MM.1S (cell line): Measurements from ENCODE around the gene IL22RA1.

Source experiments
- DNase-seq: peaks from one replicate; pipeline ENCODE4 v3.0.0-alpha.2; 2015
- H2AFZ ChIP-seq: fragments of 300-600 bp; sonication (generic); 2 replicates; pipeline ENCODE4 v1.6.0; 2016; ENCODE audit warnings: antibody characterized with exemption, low read length
- H3F3A ChIP-seq: fragments of 300-600 bp; sonication (generic); 2 replicates; pipeline ENCODE4 v1.6.1; 2016; ENCODE audit warnings: mild to moderate bottlenecking, antibody characterized with exemption, low read length, moderate library complexity, mixed read lengths; ENCODE audit not compliant: insufficient read depth
- H3K27ac ChIP-seq: fragments of 300-600 bp; sonication (generic); 2 replicates; pipeline ENCODE4 v1.5.1; 2016; ENCODE audit warnings: mild to moderate bottlenecking, low read length
- H3K27me3 ChIP-seq: fragments of 300-600 bp; sonication (generic); replicated peaks from 2 replicates; pipeline ENCODE4 v1.6.0; 2016; ENCODE audit warnings: low read length; ENCODE audit not compliant: insufficient read depth
- H3K36me3 ChIP-seq: fragments of 300-600 bp; sonication (generic); replicated peaks from 2 replicates; pipeline ENCODE4 v1.6.1; 2016; ENCODE audit warnings: mild to moderate bottlenecking, low read length, mixed read lengths; ENCODE audit not compliant: insufficient read depth
- H3K4me1 ChIP-seq: fragments of 300-600 bp; sonication (generic); 2 replicates; pipeline ENCODE4 v1.6.1; 2016; ENCODE audit warnings: low read length, mixed read lengths
- H3K4me2 ChIP-seq: fragments of 300-600 bp; sonication (generic); 2 replicates; pipeline ENCODE4 v1.6.0; 2016; ENCODE audit warnings: low read depth, low read length
- H3K4me3 ChIP-seq: fragments of 300-600 bp; sonication (generic); 2 replicates; pipeline ENCODE4 v1.5.1; 2016; ENCODE audit warnings: low read length, mixed read lengths
- H3K79me2 ChIP-seq: fragments of 300-600 bp; sonication (generic); 2 replicates; pipeline ENCODE4 v1.6.1; 2016; ENCODE audit warnings: mixed run types, low read length, mixed read lengths
- H3K9ac ChIP-seq: fragments of 300-600 bp; sonication (generic); 2 replicates; pipeline ENCODE4 v1.6.1; 2016; ENCODE audit warnings: low read length, mixed read lengths
- H3K9me2 ChIP-seq: fragments of 300-600 bp; sonication (generic); replicated peaks from 2 replicates; pipeline ENCODE4 v1.6.1; 2016; ENCODE audit warnings: mild to moderate bottlenecking, low read length, mixed read lengths; ENCODE audit not compliant: insufficient read depth
- H3K9me3 ChIP-seq: fragments of 300-600 bp; sonication (generic); replicated peaks from 2 replicates; pipeline ENCODE4 v1.6.1; 2016; ENCODE audit warnings: mild to moderate bottlenecking, low read length, mixed read lengths; ENCODE audit not compliant: insufficient read depth
- H4K20me1 ChIP-seq: fragments of 300-600 bp; sonication (generic); 2 replicates; pipeline ENCODE4 v1.6.1; 2016; ENCODE audit warnings: mild to moderate bottlenecking, low read length, moderate library complexity, mixed read lengths; ENCODE audit not compliant: insufficient read depth
- EZH2 ChIP-seq: fragments of 300-600 bp; sonication (generic); optimal IDR thresholded peaks from 2 replicates; pipeline ENCODE3; 2017; ENCODE audit warnings: low read depth, mild to moderate bottlenecking, antibody characterized with exemption, low read length, mixed read lengths
- EZH2phosphoT487 ChIP-seq: fragments of 300-600 bp; sonication (generic); IDR thresholded peaks from 2 replicates; pipeline ENCODE4 v1.6.1; 2018; ENCODE audit warnings: antibody characterized with exemption, low read length
- TF ChIP-seq, protein P1 (sequence below): fragments of 300-600 bp; sonication (generic); IDR thresholded peaks from 2 replicates; pipeline ENCODE4 v1.5.1; 2016; ENCODE audit warnings: antibody characterized with exemption, low read length, mixed read lengths

Gene IL22RA1

DNA sequence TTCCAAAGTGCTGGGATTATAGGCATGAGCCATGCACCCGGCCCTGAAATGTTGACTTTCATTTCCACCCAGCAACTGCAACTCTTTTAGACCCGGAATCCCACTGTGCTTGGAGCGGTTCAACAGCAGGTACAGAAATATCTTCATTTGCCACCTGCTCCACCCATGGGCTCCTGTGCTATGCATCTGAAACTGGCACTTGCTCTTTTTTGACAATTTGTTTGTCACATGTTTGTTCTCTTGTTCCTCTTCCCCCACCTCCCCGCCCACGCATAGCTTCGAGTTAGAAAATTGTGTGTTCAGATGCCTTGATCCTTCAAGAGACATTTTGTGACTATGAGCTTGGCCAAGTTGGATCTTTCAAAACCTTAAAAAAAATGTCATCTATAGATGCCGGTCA, 46.6 kb upstream of the IL22RA1 start:
- Histone ChIP-seq H3K9ac (peak overlapping the region; percentile 76), H3K27ac (peak overlapping the region; percentile 99), H3K36me3 (no peaks in the 10 kb centered on the region), H3F3A (peaks cover 47% of the 10 kb centered on the region), H3K9me3 (no peaks in the 10 kb centered on the region), H4K20me1 (no peaks in the 10 kb centered on the region), H3K27me3 (no peaks in the 10 kb centered on the region), H3K9me2 (no peaks in the 10 kb centered on the region), H2AFZ (no peak overlapping the region), H3K4me1 (peaks cover 50% of the 10 kb centered on the region), H3K4me2 (peak overlapping the region; percentile 68), H3K4me3 (peak overlapping the region; percentile 45), H3K79me2 (peaks cover 34% of the 10 kb centered on the region)
- DNase-seq = peak; percentile 92
- TF ChIP-seq EZH2phosphoT487 = no peak
- TF ChIP-seq, protein P1, sequence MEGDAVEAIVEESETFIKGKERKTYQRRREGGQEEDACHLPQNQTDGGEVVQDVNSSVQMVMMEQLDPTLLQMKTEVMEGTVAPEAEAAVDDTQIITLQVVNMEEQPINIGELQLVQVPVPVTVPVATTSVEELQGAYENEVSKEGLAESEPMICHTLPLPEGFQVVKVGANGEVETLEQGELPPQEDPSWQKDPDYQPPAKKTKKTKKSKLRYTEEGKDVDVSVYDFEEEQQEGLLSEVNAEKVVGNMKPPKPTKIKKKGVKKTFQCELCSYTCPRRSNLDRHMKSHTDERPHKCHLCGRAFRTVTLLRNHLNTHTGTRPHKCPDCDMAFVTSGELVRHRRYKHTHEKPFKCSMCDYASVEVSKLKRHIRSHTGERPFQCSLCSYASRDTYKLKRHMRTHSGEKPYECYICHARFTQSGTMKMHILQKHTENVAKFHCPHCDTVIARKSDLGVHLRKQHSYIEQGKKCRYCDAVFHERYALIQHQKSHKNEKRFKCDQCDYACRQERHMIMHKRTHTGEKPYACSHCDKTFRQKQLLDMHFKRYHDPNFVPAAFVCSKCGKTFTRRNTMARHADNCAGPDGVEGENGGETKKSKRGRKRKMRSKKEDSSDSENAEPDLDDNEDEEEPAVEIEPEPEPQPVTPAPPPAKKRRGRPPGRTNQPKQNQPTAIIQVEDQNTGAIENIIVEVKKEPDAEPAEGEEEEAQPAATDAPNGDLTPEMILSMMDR = no peak
- TF ChIP-seq EZH2 = no peak

DNA sequence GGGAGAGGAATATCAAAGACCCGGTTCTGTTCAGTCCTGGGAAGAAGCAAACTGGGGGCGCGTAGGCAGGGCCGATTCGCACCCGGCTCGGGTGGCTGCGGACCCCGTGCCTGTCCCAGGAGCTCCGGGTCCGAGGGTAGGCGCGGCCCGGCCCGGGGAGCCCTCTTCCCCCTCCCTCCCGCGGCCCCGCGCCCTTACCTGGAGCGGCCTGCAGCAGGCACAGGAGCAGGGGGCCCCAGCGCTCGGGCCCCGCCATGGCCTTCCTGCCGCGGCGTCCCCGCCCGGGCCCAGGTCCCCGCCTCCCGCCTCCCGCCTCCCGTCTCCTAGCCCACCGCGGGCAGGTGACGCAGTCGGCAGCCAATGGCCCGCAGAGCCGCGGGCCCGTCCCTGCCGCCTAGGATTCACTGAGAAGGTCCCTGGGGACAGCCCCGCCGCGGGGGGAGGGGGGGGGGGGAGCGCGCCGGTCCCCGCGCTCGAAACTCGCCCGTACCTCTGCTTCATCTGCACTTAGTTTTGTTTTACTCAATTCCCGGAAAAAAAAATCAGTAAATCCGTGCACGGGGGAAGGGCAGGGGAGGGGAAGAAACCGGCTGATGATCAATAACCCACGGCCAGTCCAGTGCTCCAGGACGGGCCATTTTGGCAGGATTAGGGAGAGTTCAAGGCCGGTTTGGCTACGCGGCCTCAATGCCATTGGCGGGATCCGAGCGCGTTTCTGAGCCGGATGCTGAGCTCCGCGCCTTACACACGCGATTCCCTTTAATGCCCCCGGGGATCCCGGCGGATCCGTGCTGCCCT, 44.3 kb upstream of the IL22RA1 start, which contains the start of gene IFNLR1:
Gene IFNLR1 (minus strand): TSS at position 297 of the 798 bp plus-strand sequence. CDS start 41 bp downstream, at position 256.
- no peaks in the 10 kb centered on the region for H3K9me2 ChIP-seq
- H2AFZ ChIP-seq = peak within 1 kb of the TSS; percentile 63
- peak within 1 kb of the TSS; percentile 78 for H3K4me3 ChIP-seq
- no peaks in the 10 kb centered on the region for H3K27me3 ChIP-seq
- TF ChIP-seq, protein P1 = no peak
- TF ChIP-seq EZH2 = no peak
- no peak for TF ChIP-seq EZH2phosphoT487
- H3K9me3 ChIP-seq = no peaks in the 10 kb centered on the region
- peak within 1 kb of the TSS; percentile 75 for H3K4me2 ChIP-seq
- H3K4me1 ChIP-seq = peaks cover 45% of the 10 kb centered on the region
- DNase-seq = peak; percentile 92
- peak within 1 kb of the TSS; percentile 91 for H3K9ac ChIP-seq
- no peaks in the 10 kb centered on the region for H3K36me3 ChIP-seq
- H3F3A ChIP-seq = peaks cover 47% of the 10 kb centered on the region
- H3K27ac ChIP-seq = peak within 1 kb of the TSS; percentile 99
- H4K20me1 ChIP-seq = no peaks in the 10 kb centered on the region
- peaks cover 56% of the 10 kb centered on the region for H3K79me2 ChIP-seq

DNA sequence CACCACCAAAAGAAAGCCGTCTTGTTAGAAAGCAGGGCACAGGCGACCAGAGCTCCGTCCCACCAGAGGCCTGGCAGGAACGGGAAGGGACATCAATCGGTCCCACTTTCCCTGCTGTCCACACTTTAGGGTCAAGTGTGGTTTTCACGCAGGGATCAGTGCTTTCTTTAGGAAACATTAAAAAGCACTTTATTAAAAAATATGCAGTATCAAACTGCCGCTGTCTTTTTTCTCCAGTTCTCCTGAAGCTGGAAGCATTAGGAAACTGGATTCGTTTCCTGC, 43.7 kb upstream of the IL22RA1 start:
- peak overlapping the region; percentile 99 for H3K27ac ChIP-seq
- H3K4me1 ChIP-seq = peaks cover 39% of the 10 kb centered on the region
- peak overlapping the region; percentile 46 for H2AFZ ChIP-seq

More for the DNA sequence above, 43.7 kb upstream of the IL22RA1 start:
- no peaks in the 10 kb centered on the region for H3K9me2 ChIP-seq
- peak overlapping the region; percentile 75 for H3K4me2 ChIP-seq
- peak overlapping the region; percentile 78 for H3K4me3 ChIP-seq
- peaks cover 61% of the 10 kb centered on the region for H3K79me2 ChIP-seq
- H4K20me1 ChIP-seq = no peaks in the 10 kb centered on the region
- H3K27me3 ChIP-seq = no peaks in the 10 kb centered on the region
- H3K9ac ChIP-seq = peak overlapping the region; percentile 91
- no peaks in the 10 kb centered on the region for H3K9me3 ChIP-seq
- no peaks in the 10 kb centered on the region for H3K36me3 ChIP-seq
- TF ChIP-seq, protein P1 = no peak
- TF ChIP-seq EZH2 (no peak), EZH2phosphoT487 (no peak)
- peaks cover 42% of the 10 kb centered on the region for H3F3A ChIP-seq
- DNase-seq = no peak
